H1 (cell line): ENCODE data around the gene SNCAIP. TPM values are rescaled to one million over a fixed set of nuclear protein-coding genes. Genes with fewer than 3 reads are reported as not detected.

ENCODE experiments used
- POLR2AphosphoS5 ChIP-seq: IDR thresholded peaks from 2 replicates; pipeline ENCODE4 v1.6.1; 2011; ENCODE audit warnings: low read depth, low read length
- polyA plus RNA-seq, 7 experiments: library from polyadenylated mRNA; depleted of rRNA in 3 of 7; stranded (reverse) in 5 of 7; unstranded in 2 of 7; fragments of >200 nt in 5 of 7; fragments of 200-250 nt in 2 of 7; gene quantifications; 1 replicate in 5 of 7; 2 replicates in 1 of 7; 4 replicates in 1 of 7; pipeline versions ENCODE4 v1.2.1 to v1.2.3, GENCODE V29; 2011 to 2013; ENCODE audit warnings: missing spikeins in 2 of 7, mixed read lengths in 2 of 7
- total RNA-seq: library from RNA; stranded (reverse); fragmentation: NEBNext Ultra II Directional; extraction: Animal tissue kit (Norgen Biotek cat#: 25700); gene quantifications from 2 replicates; pipeline ENCODE4 v1.2.1, GENCODE V29; 2021

SNCAIP gene
- total and polyA plus RNA-seq, 2 of the 8 experiments (the other 6 are each of a cell fraction or from before 2014, with no cell fraction given): 3.9 to 9.0 TPM

DNA sequence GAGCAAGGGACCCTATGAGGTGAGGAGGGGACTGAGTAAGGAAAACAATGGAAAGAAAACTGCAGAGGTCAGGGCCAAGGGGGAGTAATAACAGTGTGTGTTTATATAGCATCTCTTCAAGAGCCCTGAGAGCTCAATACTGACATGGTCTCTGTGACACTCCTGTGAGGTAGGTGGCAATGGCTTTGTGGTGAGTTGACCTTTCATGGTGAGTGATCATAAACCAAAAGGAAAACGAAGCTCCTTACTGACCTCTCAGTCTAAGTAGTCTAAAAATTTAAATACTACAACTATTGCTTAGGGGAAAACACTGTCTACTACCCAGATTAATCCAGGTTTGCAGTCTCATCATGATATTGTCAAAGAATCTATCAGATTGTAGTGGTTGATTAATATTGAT, 130.9 kb downstream of the SNCAIP start (continued):
- TF ChIP-seq POLR2AphosphoS5: no peak
